Measurements from ENCODE around the gene SLC9A9. TPM values are rescaled to one million over a fixed set of nuclear protein-coding genes. Genes with fewer than 3 reads are reported as not detected.

Gene SLC9A9
- total and polyA plus RNA-seq, 9 of the 15 experiments (the other 6 are each of a cell fraction or from before 2014, with no cell fraction given), result 0.03 to 0.13 TPM; not detected in 7

GRCh38 chr3:143548393-143548792 lies 299.9 kb downstream of the SLC9A9 start:
- no peak overlapping the region for H3K27ac ChIP-seq (ENCODE audit: extremely low read depth, low read depth, low read length)
- H3K9me3 ChIP-seq (replicated peaks; ENCODE audit: control insufficient read depth, insufficient read depth, low read depth, low read length), result no peaks in the 10 kb centered on the region
- ATAC-seq, result no peak
- no peak overlapping the region for H3K9ac ChIP-seq (ENCODE audit: insufficient read depth in 1 of 2, low read depth in 2 of 2, low read length in 2 of 2)
- H3K4me3 ChIP-seq, result no peak overlapping the region
- BruUV-seq (replicated peaks), result no TSS peak
- no peak overlapping the region for H2AFZ ChIP-seq (ENCODE audit: low read depth, low read length)
- CTCF ChIA-PET (ENCODE audit: low intra/inter-chr PET ratio), result no interaction called here
- no peaks in the 10 kb centered on the region for H3K36me3 ChIP-seq (ENCODE audit: control insufficient read depth, insufficient read depth, low read length)
- FAIRE-seq, result no peak
- POLR2A ChIA-PET, result no interaction called here
- no peaks in the 10 kb centered on the region for H3K79me2 ChIP-seq (ENCODE audit: control insufficient read depth, insufficient read depth, low read length)
- DNase-seq (ENCODE audit: extremely low read depth in 1 of 4, low spot score in 3 of 4), result no peak
- no peaks in the 10 kb centered on the region for H3K9me1 ChIP-seq (ENCODE audit: control insufficient read depth, insufficient read depth, low read length)
- intact Hi-C loops (cut with micrococcal nuclease), result no loop called here
- H3K27me3 ChIP-seq (ENCODE audit: control insufficient read depth in 2 of 2, insufficient read depth in 2 of 2, low read length in 2 of 2), result no peaks in the 10 kb centered on the region
- WGBS (ENCODE audit: insufficient coverage, low coverage, missing lambda C conversion rate), result 14% methylated on average over 3 of the region's 3 CpGs
- no peak overlapping the region for H3K4me2 ChIP-seq (ENCODE audit: insufficient read depth, low read length)
- H3K4me1 ChIP-seq (replicated peaks in 1 of 2; ENCODE audit: control insufficient read depth in 2 of 2, insufficient read depth in 2 of 2, low read length in 2 of 2), result no peaks in the 10 kb centered on the region
- no peaks in the 10 kb centered on the region for H4K20me1 ChIP-seq (replicated peaks; ENCODE audit: control insufficient read depth, insufficient read depth, low read length)
- in situ Hi-C loops (cut with MboI), result no loop called here
- TF ChIP-seq POLR2A (conservative IDR thresholded peaks at IDR 0.05) (no peak), AFF4 (CRISPR knock-in tag; IDR thresholded peaks at IDR 0.05) (no peak), CEBPG (CRISPR knock-in tag; IDR thresholded peaks at IDR 0.05) (no peak), CEBPG (tag; conservative IDR thresholded peaks at IDR 0.05 in 1 of 2, IDR thresholded peaks at IDR 0.05 in 1 of 2) (peak in 1 of 2 experiments; percentile 50; a peak in 1 of 4 replicates), THRAP3 (IDR thresholded peaks at IDR 0.05; ENCODE audit: borderline replicate concordance) (no peak), CEBPB (tag; IDR thresholded peaks at IDR 0.05) (peak; percentile 54)
